Eye (tissue), 1 donor: ENCODE measurements around the gene ROMO1.

Experiments
- DNase-seq: peaks from one replicate; pipeline ENCODE4 v3.0.0-alpha.2; 2015

The ROMO1 gene

GRCh38 chr20:35699127-35699956 is at the start of gene ROMO1, which contains the start of gene NFS1:
TSS of gene ROMO1 (plus strand) at chr20:35699405. CDS start at chr20:35699633, 228 bp downstream.
TSS of gene NFS1 (minus strand) at chr20:35699352. CDS start at chr20:35699288, 64 bp downstream.
- DNase-seq, result peak; percentile 96

GRCh38 chr20:35650632-35651031 is 48.6 kb upstream of the ROMO1 start:
- DNase-seq, result no peak

GRCh38 chr20:35651958-35652357 is 47.2 kb upstream of the ROMO1 start:
- no peak for DNase-seq

GRCh38 chr20:35652641-35653429 is 46.4 kb upstream of the ROMO1 start:
- DNase-seq, result no peak

GRCh38 chr20:35653430-35653734 is 45.8 kb upstream of the ROMO1 start:
- no peak for DNase-seq

GRCh38 chr20:35653893-35654292 is 45.3 kb upstream of the ROMO1 start:
- no peak for DNase-seq

- no peak for DNase-seq
These were observed 44.8 kb upstream of the ROMO1 start for GRCh38 chr20:35654415-35654814.

GRCh38 chr20:35657271-35657670 is 41.9 kb upstream of the ROMO1 start:
- DNase-seq, result no peak

GRCh38 chr20:35660122-35660937 is 38.9 kb upstream of the ROMO1 start:
- peak; percentile 1 for DNase-seq

- peak; percentile 1 for DNase-seq
These were observed 38.2 kb upstream of the ROMO1 start for GRCh38 chr20:35661053-35661452.

- DNase-seq, result peak; percentile 1
These were observed 37.3 kb upstream of the ROMO1 start for GRCh38 chr20:35661908-35662307.

GRCh38 chr20:35662551-35662950 is 36.7 kb upstream of the ROMO1 start:
- no peak for DNase-seq

GRCh38 chr20:35663516-35664465 is 35.4 kb upstream of the ROMO1 start:
- DNase-seq, result no peak

GRCh38 chr20:35664466-35665206 is 34.6 kb upstream of the ROMO1 start, which contains the start of the genes CPNE1 and RBM12:
TSS of gene CPNE1 (minus strand) at chr20:35664900. CDS start at chr20:35632923, 31,977 bp downstream.
TSS of gene RBM12 (minus strand) at chr20:35664900. CDS start at chr20:35655322, 9,578 bp downstream.
- DNase-seq, result peak; percentile 98

- DNase-seq, result no peak
These were observed 33.3 kb upstream of the ROMO1 start for GRCh38 chr20:35665949-35666288.

- no peak for DNase-seq
These were observed 30.0 kb upstream of the ROMO1 start for GRCh38 chr20:35669221-35669620.

GRCh38 chr20:35669681-35670080 is 29.5 kb upstream of the ROMO1 start:
- DNase-seq, result no peak

GRCh38 chr20:35673884-35674283 is 25.3 kb upstream of the ROMO1 start:
- no peak for DNase-seq

- DNase-seq, result no peak
These were observed 24.3 kb upstream of the ROMO1 start for GRCh38 chr20:35674921-35675320.

- DNase-seq, result no peak
These were observed 18.6 kb upstream of the ROMO1 start for GRCh38 chr20:35680452-35681183.
